Measurements from ENCODE around the gene JAKMIP2.

Gene JAKMIP2

GRCh38 chr5:147697380-147697779 lies 85.1 kb downstream of the JAKMIP2 start:
- no peak for TF ChIP-seq JUND (IDR thresholded peaks at IDR 0.05; ENCODE audit: low read depth)
- DNase-seq (ENCODE audit: low read depth in 1 of 2, low spot score in 1 of 2), result no peak
- in situ Hi-C loops (cut with HindIII; ENCODE audit: low pct_unique_long_range_greater_than_20kb, low sequenced_read_pairs), result no loop called here

- no peak for DNase-seq (ENCODE audit: low read depth in 1 of 2, low spot score in 1 of 2)
- no peak for TF ChIP-seq JUND (IDR thresholded peaks at IDR 0.05; ENCODE audit: low read depth)
- in situ Hi-C loops (cut with HindIII; ENCODE audit: low pct_unique_long_range_greater_than_20kb, low sequenced_read_pairs), result no loop called here
These were observed 87.8 kb downstream of the JAKMIP2 start for GRCh38 chr5:147694772-147695171.

- no peak for TF ChIP-seq JUND (IDR thresholded peaks at IDR 0.05; ENCODE audit: low read depth)
- in situ Hi-C loops (cut with HindIII; ENCODE audit: low pct_unique_long_range_greater_than_20kb, low sequenced_read_pairs), result no loop called here
- no peak for DNase-seq (ENCODE audit: low read depth in 1 of 2, low spot score in 1 of 2)
These were observed 89.3 kb downstream of the JAKMIP2 start for GRCh38 chr5:147693233-147693632.

DNA sequence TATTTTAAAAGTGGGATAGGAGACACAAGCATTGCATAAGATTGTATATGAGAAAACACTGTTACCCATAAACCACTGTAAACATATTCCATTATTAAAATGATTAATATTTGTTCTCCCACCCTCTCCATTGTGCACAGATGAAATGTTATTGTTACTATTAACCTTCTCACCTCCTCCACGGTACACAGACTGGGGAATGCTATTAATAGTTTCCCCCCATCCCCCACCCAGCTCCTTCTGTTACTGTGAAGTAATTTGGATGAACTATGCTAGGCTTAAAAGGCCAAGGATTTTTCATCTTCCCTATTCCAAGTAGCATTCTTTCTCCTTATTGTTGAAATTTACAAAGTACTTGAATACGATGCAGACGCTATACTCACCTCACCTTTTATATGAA lies 91.4 kb downstream of the JAKMIP2 start:
- TF ChIP-seq JUND (IDR thresholded peaks at IDR 0.05; ENCODE audit: low read depth), result no peak
- no peak for DNase-seq (ENCODE audit: low read depth in 1 of 2, low spot score in 1 of 2)
- in situ Hi-C loops (cut with HindIII; ENCODE audit: low pct_unique_long_range_greater_than_20kb, low sequenced_read_pairs), result no loop called here

DNA sequence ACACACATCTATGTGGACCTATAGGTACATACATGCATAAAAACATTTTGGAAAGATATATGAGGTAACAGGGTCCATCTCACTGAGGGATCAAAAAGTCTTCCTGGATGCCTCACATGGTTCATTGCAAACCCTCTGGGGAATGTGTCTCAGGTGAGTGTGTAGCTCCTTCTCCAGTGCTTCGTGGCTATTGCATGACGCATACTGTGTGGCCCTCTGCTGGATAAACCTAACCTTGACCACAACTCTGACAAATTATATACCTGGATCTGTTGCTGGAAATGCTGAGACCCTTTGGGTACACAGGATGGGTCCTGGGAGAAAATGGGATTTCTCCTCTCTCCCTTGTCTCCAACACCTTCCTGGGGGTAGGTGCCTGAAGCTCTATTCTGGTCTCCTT lies 91.9 kb downstream of the JAKMIP2 start:
- in situ Hi-C loops (cut with HindIII; ENCODE audit: low pct_unique_long_range_greater_than_20kb, low sequenced_read_pairs), result no loop called here
- no peak for TF ChIP-seq JUND (IDR thresholded peaks at IDR 0.05; ENCODE audit: low read depth)
- peak; percentile 33 to 79 for DNase-seq (ENCODE audit: low read depth in 1 of 2, low spot score in 1 of 2)

- in situ Hi-C loops (cut with HindIII; ENCODE audit: low pct_unique_long_range_greater_than_20kb, low sequenced_read_pairs), result no loop called here
- no peak for DNase-seq (ENCODE audit: low read depth in 1 of 2, low spot score in 1 of 2)
- TF ChIP-seq JUND (IDR thresholded peaks at IDR 0.05; ENCODE audit: low read depth), result no peak
These were observed 93.1 kb downstream of the JAKMIP2 start for GRCh38 chr5:147689426-147689825.

DNA sequence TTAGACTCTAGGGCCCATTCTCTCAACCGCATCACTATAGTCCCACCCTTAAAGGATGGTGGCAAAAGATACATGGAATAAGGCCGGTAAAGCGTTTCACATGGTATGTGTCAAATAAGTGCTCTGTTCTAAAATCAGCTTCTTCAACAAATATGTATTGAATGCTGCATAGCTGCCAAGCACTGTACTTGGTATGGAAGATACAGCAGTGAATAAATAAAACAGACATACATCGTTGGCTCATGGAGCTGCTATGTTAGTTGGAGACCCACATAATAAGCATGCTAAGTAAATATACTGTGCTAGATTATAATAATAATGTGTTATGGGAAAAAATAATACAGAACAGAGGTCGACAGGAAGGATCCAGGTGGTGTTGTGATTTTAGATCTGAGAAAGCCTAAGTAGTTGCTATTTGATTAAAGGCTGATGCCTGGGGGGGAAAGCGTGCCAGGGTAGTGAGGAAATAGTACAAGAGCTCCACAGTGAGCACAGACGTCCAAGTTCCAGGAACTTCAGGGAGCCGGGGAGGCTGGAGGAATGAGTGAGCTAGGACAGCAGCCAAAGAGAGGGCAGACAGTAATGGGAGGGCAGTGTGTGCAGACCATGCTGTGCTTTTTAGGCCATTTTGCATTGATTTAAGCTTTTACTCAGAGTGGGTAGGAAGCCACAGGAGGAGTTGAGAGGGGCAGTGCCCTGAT lies 93.7 kb downstream of the JAKMIP2 start:
- no peak for TF ChIP-seq JUND (IDR thresholded peaks at IDR 0.05; ENCODE audit: low read depth)
- in situ Hi-C loops (cut with HindIII; ENCODE audit: low pct_unique_long_range_greater_than_20kb, low sequenced_read_pairs), result no loop called here
- DNase-seq (ENCODE audit: low read depth in 1 of 2, low spot score in 1 of 2), result peak in 1 of 2 experiments; percentile 22

GRCh38 chr5:147687118-147687517 lies 95.4 kb downstream of the JAKMIP2 start:
- TF ChIP-seq JUND (IDR thresholded peaks at IDR 0.05; ENCODE audit: low read depth), result no peak
- DNase-seq (ENCODE audit: low read depth in 1 of 2, low spot score in 1 of 2), result no peak
- in situ Hi-C loops (cut with HindIII; ENCODE audit: low pct_unique_long_range_greater_than_20kb, low sequenced_read_pairs), result no loop called here

DNA sequence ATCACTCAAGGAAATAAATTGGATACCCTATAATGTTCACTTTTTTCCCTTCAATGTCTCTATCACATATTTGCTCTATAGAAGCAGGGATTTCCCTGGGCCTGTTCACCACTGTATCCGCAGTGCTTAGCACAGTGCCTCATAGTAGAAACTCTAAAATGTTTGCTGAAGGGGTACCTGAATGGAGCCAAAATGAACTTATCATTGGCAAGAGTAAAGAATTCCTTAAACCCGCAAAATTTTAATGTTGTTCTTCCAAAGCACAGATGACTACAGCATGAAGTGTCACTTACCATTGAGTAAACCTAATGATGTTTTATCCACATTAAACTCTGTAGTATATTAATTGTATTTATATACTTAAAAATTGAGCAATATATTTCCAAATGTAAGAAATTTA lies 96.1 kb downstream of the JAKMIP2 start:
- DNase-seq (ENCODE audit: low read depth in 1 of 2, low spot score in 1 of 2), result no peak
- in situ Hi-C loops (cut with HindIII; ENCODE audit: low pct_unique_long_range_greater_than_20kb, low sequenced_read_pairs), result no loop called here
- no peak for TF ChIP-seq JUND (IDR thresholded peaks at IDR 0.05; ENCODE audit: low read depth)

DNA sequence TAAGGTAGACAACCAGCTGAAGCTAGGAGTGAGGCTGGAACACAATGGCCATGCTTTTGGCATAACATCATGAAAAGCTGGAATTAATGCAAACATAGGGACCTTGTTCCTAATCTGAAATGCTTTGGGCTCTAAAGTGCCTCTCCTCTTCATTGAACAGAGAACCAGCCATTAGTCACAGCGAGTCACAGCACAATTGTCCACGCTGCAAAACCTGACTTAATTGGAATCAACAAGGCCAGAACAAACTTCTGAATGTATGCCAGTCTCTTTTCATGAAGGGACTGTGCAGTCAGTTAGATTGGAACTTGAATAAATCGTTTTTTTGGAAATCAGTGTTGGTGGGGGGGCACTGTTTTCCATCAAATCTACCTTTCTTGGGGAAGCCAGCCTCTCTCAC lies 96.5 kb downstream of the JAKMIP2 start:
- in situ Hi-C loops (cut with HindIII; ENCODE audit: low pct_unique_long_range_greater_than_20kb, low sequenced_read_pairs), result no loop called here
- DNase-seq (ENCODE audit: low read depth in 1 of 2, low spot score in 1 of 2), result no peak
- TF ChIP-seq JUND (IDR thresholded peaks at IDR 0.05; ENCODE audit: low read depth), result no peak

DNA sequence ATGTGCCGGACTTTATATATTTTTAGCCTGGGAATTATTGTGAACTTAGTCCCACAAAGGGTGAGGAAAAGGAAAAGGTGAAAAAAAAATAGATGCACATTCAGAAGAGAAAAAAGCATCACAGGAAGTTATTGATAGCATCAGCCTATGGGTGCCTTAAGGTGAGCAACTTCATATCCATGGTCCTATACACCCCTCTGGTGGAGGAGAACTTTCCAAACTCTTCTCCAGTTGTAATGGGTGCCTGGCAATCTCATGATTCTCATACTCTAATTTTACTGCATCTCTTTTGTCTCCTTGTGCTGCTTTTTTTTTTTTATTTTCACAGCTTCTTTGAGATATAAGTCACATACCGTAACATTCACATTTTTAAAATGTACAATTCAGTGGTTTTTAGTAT lies 107.4 kb downstream of the JAKMIP2 start:
- TF ChIP-seq JUND (IDR thresholded peaks at IDR 0.05; ENCODE audit: low read depth), result no peak
- peak in 1 of 2 experiments; percentile 44 for DNase-seq (ENCODE audit: low read depth in 1 of 2, low spot score in 1 of 2)
- in situ Hi-C loops (cut with HindIII; ENCODE audit: low pct_unique_long_range_greater_than_20kb, low sequenced_read_pairs), result no loop called here

GRCh38 chr5:147674411-147674810 lies 108.1 kb downstream of the JAKMIP2 start:
- no peak for DNase-seq (ENCODE audit: low read depth in 1 of 2, low spot score in 1 of 2)
- no peak for TF ChIP-seq JUND (IDR thresholded peaks at IDR 0.05; ENCODE audit: low read depth)
- in situ Hi-C loops (cut with HindIII; ENCODE audit: low pct_unique_long_range_greater_than_20kb, low sequenced_read_pairs), result no loop called here

GRCh38 chr5:147673791-147674190 lies 108.7 kb downstream of the JAKMIP2 start:
- no peak for DNase-seq (ENCODE audit: low read depth in 1 of 2, low spot score in 1 of 2)
- no peak for TF ChIP-seq JUND (IDR thresholded peaks at IDR 0.05; ENCODE audit: low read depth)
- in situ Hi-C loops (cut with HindIII; ENCODE audit: low pct_unique_long_range_greater_than_20kb, low sequenced_read_pairs), result no loop called here

DNA sequence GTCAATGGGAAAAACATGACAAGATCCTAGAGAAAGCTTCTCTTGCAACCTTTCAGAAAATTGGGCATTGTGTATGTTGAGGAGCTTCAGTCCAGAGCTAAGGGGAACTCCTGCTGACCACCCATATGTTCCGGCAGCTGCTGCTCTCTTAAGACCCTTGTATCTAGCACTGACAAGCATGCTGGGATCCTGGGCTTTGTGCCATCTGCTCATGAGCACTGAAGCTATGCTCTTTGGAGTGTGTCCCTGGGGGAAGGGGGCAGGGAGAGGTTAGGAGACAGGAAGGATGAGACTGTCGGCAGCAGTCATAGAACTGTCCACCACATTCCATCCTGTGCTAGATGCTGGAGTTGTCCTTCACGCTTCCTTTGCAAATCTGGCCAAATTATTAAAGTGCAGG lies 109.3 kb downstream of the JAKMIP2 start:
- no peak for TF ChIP-seq JUND (IDR thresholded peaks at IDR 0.05; ENCODE audit: low read depth)
- no peak for DNase-seq (ENCODE audit: low read depth in 1 of 2, low spot score in 1 of 2)
- in situ Hi-C loops (cut with HindIII; ENCODE audit: low pct_unique_long_range_greater_than_20kb, low sequenced_read_pairs), result no loop called here

All from T47D (cell line).